NCI-H1436 (cell line): Measurements from ENCODE around the gene PEAK3.

ENCODE experiments used
- DNase-seq: peaks from one replicate; lab custom pipeline; 2025; lab: John Stamatoyannopoulos, UW

PEAK3 gene

DNA sequence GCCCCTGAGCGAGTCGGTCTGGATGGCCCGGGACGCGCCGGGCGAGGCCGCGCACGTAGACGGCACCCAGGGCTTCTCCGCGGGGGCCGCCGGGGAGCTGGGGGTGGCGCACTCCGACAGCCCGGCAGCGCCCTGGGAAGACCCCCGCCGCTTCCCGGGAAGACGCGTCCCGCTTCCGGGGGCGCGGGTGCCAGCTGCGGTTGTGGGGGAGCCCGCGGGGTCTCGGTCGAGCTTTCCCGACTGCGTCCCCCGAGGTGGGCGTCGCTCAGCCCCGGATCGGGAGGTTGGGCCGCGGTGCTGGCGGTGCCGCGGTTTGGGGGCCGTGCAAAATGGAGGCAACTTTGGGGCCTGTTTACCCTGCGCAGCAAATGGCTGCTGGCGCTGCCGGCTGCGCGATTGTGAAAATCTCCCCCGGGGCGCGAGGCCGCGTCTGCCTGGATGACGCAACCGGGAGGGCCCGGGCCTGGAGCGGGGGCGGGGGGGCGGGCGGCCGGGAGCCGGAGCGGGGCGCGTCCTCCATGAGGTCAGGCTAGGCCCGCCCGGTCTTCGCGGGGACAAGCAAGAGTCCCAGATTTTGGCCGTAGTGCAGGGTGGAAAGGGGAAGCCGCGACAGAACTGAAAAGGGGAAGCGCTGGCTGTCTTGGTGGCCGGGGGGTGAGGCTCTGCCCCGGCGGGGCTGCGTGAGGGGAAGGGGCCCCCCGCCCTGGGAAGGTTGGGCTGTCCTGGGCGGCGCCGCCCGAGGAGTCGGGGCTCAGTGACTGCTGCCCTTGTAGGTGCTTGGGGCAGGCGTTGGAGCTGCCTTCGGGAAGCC, 11.3 kb downstream of the PEAK3 start:
- DNase-seq: peak; percentile 54

DNA sequence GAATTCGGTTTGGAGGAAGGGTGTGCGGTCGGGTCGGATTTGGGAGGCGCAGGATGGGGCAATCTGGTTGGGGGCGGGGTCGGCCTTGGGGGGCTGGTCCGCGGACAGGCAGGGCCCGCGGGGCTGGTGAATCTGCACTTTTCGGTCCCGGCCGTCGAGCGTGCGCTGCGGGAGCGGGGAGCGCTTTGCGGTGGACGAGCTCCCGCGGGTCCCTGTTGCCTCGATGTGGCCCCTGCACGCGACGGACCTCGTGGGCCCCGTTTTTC, 11.9 kb downstream of the PEAK3 start:
- no peak for DNase-seq

DNA sequence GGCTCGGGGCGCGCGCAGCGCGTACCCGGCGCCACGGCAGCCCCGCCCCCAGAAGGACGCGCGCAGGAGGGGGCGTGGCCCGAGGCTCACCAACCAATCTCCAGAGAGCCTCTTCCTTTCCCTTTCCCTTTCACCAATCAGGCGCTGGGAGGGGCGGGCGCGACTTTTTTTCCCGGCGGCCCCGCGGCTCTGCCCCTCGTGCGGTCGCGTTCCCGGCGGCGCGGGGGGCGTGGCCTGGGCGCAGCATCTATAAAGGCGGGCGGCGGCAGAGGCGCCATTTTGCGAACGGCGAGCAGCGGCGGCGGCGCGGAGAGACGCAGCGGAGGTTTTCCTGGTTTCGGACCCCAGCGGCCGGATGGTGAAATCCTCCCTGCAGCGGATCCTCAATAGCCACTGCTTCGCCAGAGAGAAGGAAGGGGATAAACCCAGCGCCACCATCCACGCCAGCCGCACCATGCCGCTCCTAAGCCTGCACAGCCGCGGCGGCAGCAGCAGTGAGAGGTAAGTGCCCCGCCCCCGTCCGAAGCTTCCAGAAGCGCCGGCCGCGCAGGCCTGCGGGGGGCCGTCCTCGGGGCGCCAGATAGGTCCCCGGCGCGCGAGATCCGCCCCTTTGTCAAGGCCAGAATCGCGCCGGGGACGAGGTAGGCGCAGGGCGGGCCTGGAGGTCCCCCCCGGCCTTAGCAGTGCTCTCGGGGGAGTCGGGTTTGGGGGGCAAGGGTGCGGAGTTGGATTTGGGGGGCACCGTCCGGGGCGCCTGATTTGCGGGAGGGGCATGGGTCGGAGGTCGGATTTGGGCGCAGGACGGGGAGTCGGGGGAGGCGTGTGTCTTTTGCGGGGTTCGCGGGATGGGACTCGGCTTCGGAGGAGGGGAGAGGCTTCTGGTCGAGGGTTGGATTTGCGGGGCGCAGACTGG, 12.5 kb downstream of the PEAK3 start:
- DNase-seq: peak; percentile 95

DNA sequence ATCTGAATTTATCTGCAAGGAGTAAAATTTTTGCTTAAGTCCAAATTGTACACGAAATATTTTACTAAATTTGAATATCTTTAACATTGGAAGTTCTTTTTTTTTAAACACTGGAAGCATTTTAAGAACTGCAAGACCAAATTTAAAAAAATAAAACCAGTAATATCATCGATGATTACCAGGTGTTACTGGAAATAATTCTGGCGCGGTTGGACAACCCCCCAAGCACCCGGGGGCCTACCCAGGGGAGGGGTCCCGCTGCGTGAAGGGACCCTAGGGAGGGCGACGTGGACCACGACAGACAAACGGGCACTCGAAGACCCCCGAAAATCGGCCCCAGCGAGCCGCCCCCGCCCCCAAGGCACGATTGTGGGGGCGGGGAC, 13.1 kb downstream of the PEAK3 start:
- no peak for DNase-seq

- DNase-seq: no peak
Observed at GRCh38 chr19:2268480-2268830, 13.5 kb downstream of the PEAK3 start.

DNA sequence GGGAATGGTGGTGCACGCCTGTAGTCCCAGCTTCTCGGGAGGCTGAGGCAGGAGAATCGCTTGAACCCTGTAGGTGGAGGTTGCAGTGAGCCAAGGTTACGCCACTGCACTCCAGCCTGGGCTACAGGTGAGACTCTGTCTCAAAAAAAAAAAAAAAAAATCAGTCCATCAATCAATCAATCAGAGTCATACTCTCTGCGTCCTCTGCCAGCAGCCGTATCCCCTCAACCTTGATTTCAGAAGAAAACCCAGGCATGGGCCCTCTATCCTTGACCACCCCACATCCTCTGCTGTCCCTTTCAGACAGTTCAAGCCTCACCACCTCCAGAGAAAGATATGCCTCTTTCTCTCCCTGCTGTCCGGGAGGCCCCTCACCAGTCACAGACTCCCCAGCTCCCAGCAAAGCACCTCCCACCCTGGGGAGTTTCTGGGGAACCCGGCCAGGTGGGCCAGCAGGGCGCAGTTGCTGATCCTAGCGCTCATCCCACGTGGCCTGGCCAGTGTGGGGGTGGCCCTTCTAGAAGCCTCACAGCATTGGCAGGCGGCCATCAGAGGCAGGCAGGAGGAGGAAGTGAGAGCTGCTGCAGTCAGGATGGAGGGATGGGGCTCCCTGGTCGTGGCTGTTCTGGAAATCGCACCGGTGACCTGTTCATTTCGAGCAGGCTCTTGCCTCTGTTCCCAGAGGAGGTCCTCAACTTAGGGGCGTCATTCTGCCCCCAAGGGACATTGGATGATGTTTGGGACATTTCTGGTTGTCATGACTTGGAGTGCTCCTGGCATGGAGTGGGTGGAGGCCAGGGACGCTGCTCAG, 15.6 kb downstream of the PEAK3 start:
- DNase-seq: peak; percentile 58

GRCh38 chr19:2261438-2262172, 20.4 kb downstream of the PEAK3 start:
- no peak for DNase-seq

DNA sequence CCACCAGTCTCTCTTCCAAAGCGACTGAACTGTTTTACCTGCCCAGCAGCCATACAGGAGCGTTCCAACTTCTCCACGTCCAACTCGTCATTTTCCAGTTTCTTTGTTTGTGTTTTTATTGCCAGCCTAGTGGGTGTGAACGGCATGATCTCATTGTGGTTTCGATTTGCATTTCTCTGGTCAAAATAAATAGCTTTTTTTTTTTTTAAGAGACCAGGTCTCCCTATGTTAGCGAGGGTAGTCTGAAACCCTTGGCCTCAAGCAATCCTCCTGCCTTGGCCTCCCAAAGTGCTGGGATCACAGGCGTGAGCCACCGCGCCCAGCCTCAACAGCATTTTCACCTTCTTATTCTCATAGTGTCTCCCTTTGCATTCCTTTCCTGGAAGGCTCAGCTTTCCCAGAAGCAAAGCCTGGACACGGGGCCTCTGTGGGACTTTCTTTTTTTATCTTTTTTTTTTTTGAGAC, 21.6 kb downstream of the PEAK3 start:
- DNase-seq: no peak

DNA sequence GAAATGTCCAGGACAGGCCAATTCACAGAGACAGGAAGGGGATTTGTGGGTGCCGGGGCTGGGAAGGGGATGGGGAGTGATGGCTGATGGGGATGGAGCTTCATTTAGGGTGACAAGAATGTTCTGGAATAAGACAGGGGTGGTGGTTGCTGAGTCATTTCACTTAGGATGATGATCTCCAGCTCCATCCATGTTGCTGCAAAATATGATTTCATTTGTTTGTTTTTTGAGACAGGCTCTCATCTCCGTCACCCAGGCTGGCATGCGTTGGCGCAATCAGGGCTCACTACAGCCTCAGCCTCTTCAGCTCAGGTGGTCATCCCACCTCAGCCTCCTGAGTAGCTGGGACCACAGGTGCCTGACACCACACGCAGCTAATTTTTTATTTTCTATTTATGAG, 22.6 kb downstream of the PEAK3 start:
- no peak for DNase-seq

- peak; percentile 27 for DNase-seq
Observed at GRCh38 chr19:2255982-2256685, 25.8 kb downstream of the PEAK3 start, which contains the start of gene JSRP1. JSRP1 (minus strand) TSS chr19:2256417; CDS start chr19:2255314, 1,103 bp downstream.

GRCh38 chr19:2255112-2255845, 26.7 kb downstream of the PEAK3 start:
- DNase-seq: no peak

DNA sequence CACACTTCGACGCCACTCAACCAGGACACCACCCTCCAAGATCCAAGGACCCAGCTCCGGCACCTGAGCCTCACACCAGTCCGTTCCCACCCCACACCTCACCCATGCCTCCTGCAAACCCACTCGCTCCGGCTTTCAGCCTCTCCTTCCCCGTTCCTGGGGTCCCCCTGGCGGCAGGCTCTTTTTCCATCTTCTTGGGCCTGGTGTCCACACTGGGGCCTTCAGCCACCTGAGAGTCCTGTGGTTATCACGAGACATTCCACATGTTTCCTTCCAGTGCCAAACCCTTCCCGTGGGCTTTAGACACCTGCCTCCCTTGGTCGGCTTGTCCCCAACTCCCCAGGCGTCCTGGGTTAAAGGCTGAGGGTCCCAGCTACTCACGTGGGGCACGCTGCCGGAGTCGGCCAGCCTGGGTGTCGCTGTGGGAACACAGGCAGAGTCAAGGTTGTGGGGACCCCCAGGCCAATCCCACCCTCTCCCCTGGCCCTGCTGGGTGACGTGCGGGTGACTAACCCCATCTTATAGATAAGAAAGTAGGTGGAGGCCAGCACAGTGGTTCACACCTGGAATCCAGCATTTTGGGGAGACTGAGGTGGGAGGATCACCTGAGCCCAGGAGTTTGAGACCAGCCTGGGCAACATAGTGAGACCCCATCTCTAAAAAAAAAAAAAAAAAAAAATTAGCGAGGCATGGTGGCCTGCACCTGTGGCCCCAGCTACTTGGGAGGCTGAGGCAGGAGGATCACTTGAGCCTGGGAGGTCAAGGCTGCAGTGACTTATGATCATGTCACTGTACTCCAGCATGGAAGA, 27.7 kb downstream of the PEAK3 start:
- DNase-seq: no peak

DNA sequence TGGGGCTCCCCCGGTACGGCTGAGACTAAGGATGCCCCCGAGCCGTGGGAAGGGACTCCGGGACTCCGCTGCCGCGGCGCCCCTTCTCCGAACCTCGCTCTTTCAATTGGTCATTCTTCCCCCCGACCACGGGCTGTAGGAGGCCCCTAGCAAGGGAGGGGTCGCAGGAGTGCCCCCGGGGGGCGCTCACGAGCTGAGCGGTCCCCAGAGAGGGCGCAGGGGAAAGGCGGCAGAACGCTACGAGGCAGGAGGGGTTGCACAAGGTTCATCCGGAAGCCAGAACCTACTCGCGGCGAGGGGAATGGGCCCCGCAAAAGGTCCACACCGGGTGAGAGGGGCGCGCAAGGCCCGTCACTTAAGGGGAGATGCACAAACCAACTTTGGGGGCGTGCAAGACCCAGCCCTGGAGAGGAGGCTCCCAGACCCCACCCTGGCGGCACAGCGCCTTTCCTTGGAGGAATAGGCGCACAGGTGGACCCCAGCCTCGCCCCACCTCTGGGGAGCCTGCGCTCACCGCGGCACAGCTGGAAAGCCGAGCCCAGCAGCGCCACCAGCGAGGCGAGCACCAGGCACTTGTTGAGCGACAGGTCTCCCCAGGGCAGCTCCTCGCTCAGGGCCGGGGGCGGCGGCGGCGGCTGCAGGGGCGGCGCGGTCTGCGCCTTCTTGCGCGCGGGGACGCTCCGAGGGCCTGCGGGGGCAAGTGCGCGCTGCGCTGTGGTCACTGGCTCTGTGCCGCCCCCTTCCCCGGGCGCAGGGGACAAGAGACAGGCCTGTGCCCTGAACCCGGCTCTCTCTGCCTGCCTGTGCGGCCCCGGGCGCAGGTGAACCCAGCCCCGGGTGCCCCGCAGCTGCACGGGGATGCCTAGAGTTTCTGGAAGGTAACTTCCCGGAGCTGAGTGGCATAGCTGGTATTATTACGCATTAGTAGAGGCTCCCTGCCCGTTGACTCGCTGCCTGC, 28.6 kb downstream of the PEAK3 start:
- no peak for DNase-seq

GRCh38 chr19:2252797-2253105, 29.2 kb downstream of the PEAK3 start:
- DNase-seq: no peak

DNA sequence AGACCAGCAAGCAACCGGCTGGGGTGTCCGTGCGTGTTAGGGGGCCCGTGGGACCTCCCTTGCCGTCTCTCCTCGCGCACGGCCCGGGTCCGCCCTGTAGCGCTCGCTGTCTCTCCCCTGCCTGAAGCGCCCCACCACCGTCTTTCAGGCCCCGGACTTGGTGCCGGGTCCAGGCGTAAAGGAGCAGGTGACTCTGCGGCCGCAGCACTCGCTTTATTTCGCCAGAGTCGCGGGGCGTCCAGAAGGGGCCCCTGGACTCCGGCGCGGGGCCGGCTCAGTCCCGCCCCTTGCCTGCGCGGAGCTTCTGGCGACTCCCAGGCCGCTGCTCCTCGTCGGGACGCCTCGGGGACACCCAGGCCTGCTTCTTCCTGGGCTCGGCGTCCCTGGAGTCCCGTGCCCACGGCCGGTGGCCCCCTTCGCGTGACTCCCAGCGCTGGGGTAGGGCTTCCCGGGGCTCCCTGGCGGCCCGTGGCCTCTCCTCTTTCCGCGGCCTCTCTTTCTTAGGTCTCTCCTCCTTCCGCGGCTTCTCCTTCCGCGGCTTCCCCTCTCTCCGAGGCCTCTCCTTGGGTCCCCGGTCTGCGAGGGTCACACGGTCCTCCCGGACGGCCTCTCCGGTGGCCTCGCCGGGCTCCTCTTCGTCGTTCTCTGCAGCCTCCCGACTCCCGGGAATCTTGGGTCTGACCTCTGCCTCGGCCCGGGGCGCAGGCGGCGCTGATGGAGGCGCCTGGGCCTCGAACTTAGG, 29.7 kb downstream of the PEAK3 start:
- DNase-seq: no peak

- DNase-seq: no peak
Observed at GRCh38 chr19:2251106-2252054, 30.6 kb downstream of the PEAK3 start.

GRCh38 chr19:2250766-2251105, 31.2 kb downstream of the PEAK3 start:
- DNase-seq: no peak
